Suppressor macrophage treated with lipopolysaccharide for 4 hours (primary cell): ENCODE data around the gene MPC1L.
A peak's percentile ranks its signal among the peaks of the same experiment; 100 is the strongest.

Experiments
- DNase-seq: peaks from one replicate; pipeline ENCODE4 v3.0.0-alpha.2; 2020

The MPC1L gene

GRCh38 chrX:40632199-40632598 is 9.0 kb downstream of the MPC1L start:
- DNase-seq, result no peak

GRCh38 chrX:40637687-40638086 is 14.5 kb downstream of the MPC1L start:
- DNase-seq, result no peak

GRCh38 chrX:40644176-40644575 is 20.9 kb downstream of the MPC1L start:
- peak; percentile 82 for DNase-seq

GRCh38 chrX:40644821-40645358 is 21.7 kb downstream of the MPC1L start:
- peak; percentile 85 for DNase-seq

GRCh38 chrX:40646489-40647306 is 23.5 kb downstream of the MPC1L start:
- DNase-seq, result peak; percentile 41

- DNase-seq, result peak; percentile 94
Observed at GRCh38 chrX:40647307-40648197, 24.3 kb downstream of the MPC1L start, which contains the start of gene CXorf38. Gene CXorf38, minus strand, starts transcription at chrX:40647561. Its CDS starts 41 bp downstream, at chrX:40647520.

- peak; percentile 70 for DNase-seq
Observed at GRCh38 chrX:40651620-40652223, 28.5 kb downstream of the MPC1L start.

GRCh38 chrX:40652664-40653063 is 29.4 kb downstream of the MPC1L start:
- no peak for DNase-seq

GRCh38 chrX:40653535-40653934 is 30.3 kb downstream of the MPC1L start:
- DNase-seq, result no peak

GRCh38 chrX:40660381-40660780 is 37.2 kb downstream of the MPC1L start:
- no peak for DNase-seq

- no peak for DNase-seq
Observed at GRCh38 chrX:40661489-40661888, 38.3 kb downstream of the MPC1L start.

- DNase-seq, result no peak
Observed at GRCh38 chrX:40663078-40663740, 40.0 kb downstream of the MPC1L start.

GRCh38 chrX:40663880-40664630 is 40.8 kb downstream of the MPC1L start:
- DNase-seq, result no peak

- DNase-seq, result no peak
Observed at GRCh38 chrX:40671126-40671525, 47.9 kb downstream of the MPC1L start.
